Measurements from ENCODE around the gene CACNA1H. TPM values are rescaled to one million over a fixed set of nuclear protein-coding genes. Genes with fewer than 3 reads are reported as not detected.

Gene CACNA1H
- total and polyA plus RNA-seq, 2 donors (not counting 3 experiments of a cell fraction or from before 2014, with no cell fraction given): 0.03 TPM; not detected in 1

- H3K9me1 ChIP-seq (replicated peaks; ENCODE audit: control insufficient read depth, extremely low read depth, insufficient read depth, low read length): no peaks in the 10 kb centered on the region
- dilution Hi-C loops (cut with MboI; ENCODE audit: extremely low pct_ligation_motif_present, low sequenced_read_pairs) (no loop called here), intact Hi-C loops (cut with micrococcal nuclease) (no loop called here)
- H4K20me1 ChIP-seq (replicated peaks; ENCODE audit: control insufficient read depth, extremely low read depth, insufficient read depth, low read length): no peaks in the 10 kb centered on the region
- H2AFZ ChIP-seq (ENCODE audit: low read depth, low read length): no peak overlapping the region
- POLR2A ChIA-PET: interaction anchor here (0.6 kb wide), 1 partner anchor 56 kb away, joined by 3 read pairs; no protein-coding TSS in a partner anchor
- DNase-seq (ENCODE audit: low read depth, low spot score) (no peak), FAIRE-seq (no peak)
- BruUV-seq (replicated peaks): no TSS peak
- H3K9ac ChIP-seq (replicated peaks; ENCODE audit: extremely low read depth, insufficient read depth, low read length): no peak overlapping the region
- H3K79me2 ChIP-seq (ENCODE audit: control insufficient read depth, insufficient read depth, low read length): no peaks in the 10 kb centered on the region
- H3K4me1 ChIP-seq (ENCODE audit: control insufficient read depth, extremely low read depth, insufficient read depth, low read length): no peaks in the 10 kb centered on the region
- no peak overlapping the region for H3K4me3 ChIP-seq (replicated peaks in 1 of 3; ENCODE audit: insufficient read depth in 1 of 3, low read depth in 1 of 3, low read length in 3 of 3)
- no peak overlapping the region for H3K27ac ChIP-seq (ENCODE audit: insufficient read depth, low read depth, low read length)
- H3K4me2 ChIP-seq (ENCODE audit: insufficient read depth, low read length): no peak overlapping the region
- CTCF ChIA-PET: no interaction called here
- no peak for TF ChIP-seq FOS (IDR thresholded peaks at IDR 0.05; ENCODE audit: borderline replicate concordance, insufficient read depth, low read length)
- no peak for TF ChIP-seq POLR2AphosphoS5 (IDR thresholded peaks at IDR 0.05; ENCODE audit: insufficient read depth, low read depth, low read length)
- TF ChIP-seq JUN (IDR thresholded peaks at IDR 0.05; ENCODE audit: borderline replicate concordance, insufficient read depth, insufficient read length, low read depth): no peak
- no peak for TF ChIP-seq MAX (IDR thresholded peaks at IDR 0.05; ENCODE audit: insufficient read depth, insufficient read length)
- no peak for TF ChIP-seq EZH2 (IDR thresholded peaks at IDR 0.05; ENCODE audit: borderline replicate concordance, low read depth, low read length, severe bottlenecking)
- no peak for TF ChIP-seq POLR2A (IDR thresholded peaks at IDR 0.05; ENCODE audit: low read depth, low read length)
- no peaks in the 10 kb centered on the region for H3K36me3 ChIP-seq (ENCODE audit: control insufficient read depth in 2 of 2, extremely low read depth in 1 of 2, insufficient read depth in 2 of 2, low read length in 2 of 2)
- no peaks in the 10 kb centered on the region for H3K9me3 ChIP-seq (replicated peaks; ENCODE audit: control insufficient read depth, insufficient read depth, low read length)
- no peaks in the 10 kb centered on the region for H3K27me3 ChIP-seq (ENCODE audit: control insufficient read depth in 2 of 2, insufficient read depth in 2 of 2, low read length in 2 of 2)
Measured at GRCh38 chr16:1130382-1130781, 22.5 kb upstream of the CACNA1H start.

DNA sequence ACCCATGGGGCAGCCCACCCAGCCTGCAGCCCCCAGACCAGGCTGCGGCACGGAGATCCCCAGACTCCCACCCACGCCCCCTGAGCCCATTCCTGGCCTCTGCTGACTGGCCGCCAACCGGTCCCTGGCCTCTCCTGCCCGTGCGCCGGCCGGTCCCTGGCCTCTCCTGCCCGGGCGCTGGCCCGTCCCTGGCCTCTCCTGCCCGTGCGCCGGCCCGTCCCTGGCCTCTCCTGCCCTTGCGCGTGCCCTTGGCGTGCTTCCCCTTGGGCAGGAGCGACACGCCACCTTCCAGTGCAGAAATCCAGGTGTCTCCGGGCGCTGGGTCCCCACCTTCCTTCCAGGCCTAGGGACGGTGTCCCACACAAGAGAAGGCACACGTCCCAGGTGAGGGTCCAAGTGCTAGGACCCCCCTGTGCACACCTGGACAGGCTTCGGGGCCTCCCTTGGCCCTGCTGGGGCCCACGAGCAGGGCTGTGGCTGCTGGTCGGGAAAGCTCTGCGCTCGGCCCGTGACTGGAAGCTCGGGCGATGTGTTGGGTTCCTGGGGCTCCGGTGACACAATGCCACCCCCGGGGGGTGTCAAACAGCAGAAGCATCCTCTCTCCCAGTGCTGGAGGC is 21.4 kb upstream of the CACNA1H start:
- BruUV-seq (replicated peaks): no TSS peak
- Histone ChIP-seq H3K4me1 (ENCODE audit: control insufficient read depth, extremely low read depth, insufficient read depth, low read length) (no peaks in the 10 kb centered on the region), H3K9ac (replicated peaks; ENCODE audit: extremely low read depth, insufficient read depth, low read length) (no peak overlapping the region), H3K36me3 (ENCODE audit: control insufficient read depth in 2 of 2, extremely low read depth in 1 of 2, insufficient read depth in 2 of 2, low read length in 2 of 2) (no peaks in the 10 kb centered on the region), H3K27me3 (ENCODE audit: control insufficient read depth in 2 of 2, insufficient read depth in 2 of 2, low read length in 2 of 2) (no peaks in the 10 kb centered on the region), H3K4me2 (ENCODE audit: insufficient read depth, low read length) (no peak overlapping the region), H4K20me1 (replicated peaks; ENCODE audit: control insufficient read depth, extremely low read depth, insufficient read depth, low read length) (no peaks in the 10 kb centered on the region), H2AFZ (ENCODE audit: low read depth, low read length) (no peak overlapping the region), H3K9me3 (replicated peaks; ENCODE audit: control insufficient read depth, insufficient read depth, low read length) (no peaks in the 10 kb centered on the region), H3K79me2 (ENCODE audit: control insufficient read depth, insufficient read depth, low read length) (no peaks in the 10 kb centered on the region), H3K27ac (ENCODE audit: insufficient read depth, low read depth, low read length) (no peak overlapping the region), H3K4me3 (replicated peaks in 1 of 3; ENCODE audit: insufficient read depth in 1 of 3, low read depth in 1 of 3, low read length in 3 of 3) (no peak overlapping the region), H3K9me1 (replicated peaks; ENCODE audit: control insufficient read depth, extremely low read depth, insufficient read depth, low read length) (no peaks in the 10 kb centered on the region)
- dilution Hi-C loops (cut with MboI; ENCODE audit: extremely low pct_ligation_motif_present, low sequenced_read_pairs): no loop called here
- no peak for DNase-seq (ENCODE audit: low read depth, low spot score)
- TF ChIP-seq POLR2AphosphoS5 (IDR thresholded peaks at IDR 0.05; ENCODE audit: insufficient read depth, low read depth, low read length) (no peak), CTCF (IDR thresholded peaks at IDR 0.05; ENCODE audit: extremely low read depth in 1 of 2, insufficient read depth in 1 of 2, low read depth in 1 of 2, low read length in 2 of 2) (no peak), MYC (IDR thresholded peaks at IDR 0.05; ENCODE audit: low read depth, low read length) (no peak), POLR2A (IDR thresholded peaks at IDR 0.05; ENCODE audit: low read depth, low read length) (no peak), JUN (IDR thresholded peaks at IDR 0.05; ENCODE audit: borderline replicate concordance, insufficient read depth, insufficient read length, low read depth) (no peak), GATA2 (IDR thresholded peaks at IDR 0.05; ENCODE audit: insufficient read depth, insufficient read length, low read depth, low read length) (no peak), MAX (IDR thresholded peaks at IDR 0.05; ENCODE audit: insufficient read depth, insufficient read length) (no peak), FOS (IDR thresholded peaks at IDR 0.05; ENCODE audit: borderline replicate concordance, insufficient read depth, low read length) (no peak)
- ChIA-PET POLR2A (no interaction called here), CTCF (no interaction called here)
- FAIRE-seq: no peak
- intact Hi-C loops (cut with micrococcal nuclease): no loop called here

Measured in endothelial cell of umbilical vein (primary cell).